Adrenal gland (tissue), 12 donors: ENCODE results near the gene LSM10. TPM values are rescaled to one million over a fixed set of nuclear protein-coding genes. Genes with fewer than 3 reads are reported as not detected.

ENCODE experiments used
- DNase-seq, 7 donors: peaks; one replicate each; pipeline ENCODE4 v3.0.0-alpha.2; 2019 to 2020
- H3K27ac ChIP-seq, 5 donors: fragments of 200-600 bp; sonication (generic) in 4 of 5; 1 replicate in 3 of 5; 2 replicates in 2 of 5; pipeline versions ENCODE4 v1.5.1 to v1.8.0; 2016 to 2020; ENCODE audit warnings: mild to moderate bottlenecking in 1 of 5
- H3K27me3 ChIP-seq: fragments of 200-600 bp; 2 replicates; pipeline ENCODE4 v1.8.0; 2021
- H3K36me3 ChIP-seq, 2 donors: fragments of 200-600 bp; replicated peaks in 1 of 2; 1 replicate in 1 of 2; 2 replicates in 1 of 2; pipeline versions ENCODE4 v1.5.1 to v1.8.0; 2018 to 2022
- H3K4me1 ChIP-seq, 2 donors: fragments of 200-600 bp; replicated peaks in 1 of 2; 1 replicate in 1 of 2; 2 replicates in 1 of 2; pipeline versions ENCODE4 v1.5.1 to v1.8.0; 2018 to 2021
- H3K4me3 ChIP-seq, 4 donors: fragments of 200-600 bp; sonication (generic) in 3 of 4; one replicate each; pipeline ENCODE4 v1.5.1; 2016 to 2018
- H3K9me3 ChIP-seq, 3 donors: fragments of 200-600 bp; sonication (generic) in 1 of 3; replicated peaks in 1 of 3; 1 replicate in 2 of 3; 2 replicates in 1 of 3; pipeline versions ENCODE4 v1.5.1 to v1.8.0; 2016 to 2021
- CTCF ChIP-seq, 6 experiments: fragments of 450-650 bp in 4 of 6; fragments of 200-600 bp in 2 of 6; sonication (generic) in 1 of 6; IDR thresholded peaks; 1 replicate in 5 of 6; 2 replicates in 1 of 6; pipeline versions ENCODE4 v1.5.1 to v1.8.0; 2016 to 2021; ENCODE audit warnings: antibody characterized with exemption in 6 of 6, mild to moderate bottlenecking in 2 of 6, moderate library complexity in 1 of 6
- POLR2A ChIP-seq, 2 donors: fragments of 450-650 bp; IDR thresholded peaks; one replicate each; pipeline ENCODE4 v1.6.1; 2017; ENCODE audit warnings: antibody characterized with exemption in 2 of 2, mild to moderate bottlenecking in 2 of 2, moderate library complexity in 1 of 2
- WGBS, 4 donors: extraction: QIAGEN DNeasy Blood & Tissue Kit in 2 of 4; methylation state at CpG; one replicate each; pipeline versions ENCODE4 v1.1.5 to v1.1.7; 2013 to 2017; 5-methylcytosine and 5-hydroxymethylcytosine counted together
- intact Hi-C, 2 donors: fragments of 100-400 bp; cut with DNase I; formaldehyde crosslinking; loops; one replicate each; pipeline versions ENCODE4 v1.14.1 to v1.15.0; 2022 to 2023
- polyA plus RNA-seq, 3 donors: library from polyadenylated mRNA; stranded (reverse); fragments of 200-250 nt in 2 of 3; fragments of 350-450 nt in 1 of 3; fragmentation: Illumina TruSeq in 1 of 3; extraction: RNeasy Lipid Tissue Mini Kit (QIAGEN cat#74804) in 1 of 3; gene quantifications; one replicate each; pipeline ENCODE4 v1.2.3, GENCODE V29; 2013 to 2014
- total RNA-seq, 9 donors: library from RNA; depleted of rRNA in 4 of 9; stranded (reverse); fragments of >200 nt in 4 of 9; fragments of 120-200 nt in 1 of 9; fragmentation: NEBNext Ultra II Directional in 1 of 9; extraction: Animal tissue kit (Norgen Biotek cat#: 25700) in 1 of 9; gene quantifications; one replicate each; pipeline versions ENCODE4 v1.1.0 to v1.2.4, GENCODE V29; 2013 to 2023
- donor health status: healthy with polysubstance abuse.
- donor health status: Bipolar disorder and iron deficiency.
- donor health status: DM: yes; HTN: yes; CAD: no.
- donor health status: DM: no; HTN: no; CAD: no.
- donor health status: DM: no; HTN: no; CAD: no.
- donor health status: DM: yes; HTN: yes; CAD: no.

LSM10 gene
- total and polyA plus RNA-seq, 12 donors = 13.2 to 48.7 (median 34.9) TPM

- TF ChIP-seq CTCF (IDR thresholded peaks at IDR 0.05) (no peak), POLR2A (IDR thresholded peaks at IDR 0.05) (no peak)
- Histone ChIP-seq H3K36me3 (peaks cover 0 to 11% of the 10 kb centered on the region in 2 donors), H3K4me1 (peaks cover 5 to 8% of the 10 kb centered on the region in 2 donors), H3K4me3 (no peak overlapping the region), H3K27ac (no peak overlapping the region), H3K27me3 (no peaks in the 10 kb centered on the region), H3K9me3 (no peaks in the 10 kb centered on the region)
- WGBS, 4 donors = 56 to 87% (median 77%) methylated on average over 3 of the region's 3 CpGs
- intact Hi-C loops = no loop called here
- DNase-seq = no peak
These were observed 42.3 kb upstream of the LSM10 start for GRCh38 chr1:36440044-36440443.

GRCh38 chr1:36438715-36439114, 41.0 kb upstream of the LSM10 start:
- TF ChIP-seq POLR2A (IDR thresholded peaks at IDR 0.05) (no peak), CTCF (IDR thresholded peaks at IDR 0.05) (no peak)
- Histone ChIP-seq H3K9me3 (no peaks in the 10 kb centered on the region), H3K4me3 (no peak overlapping the region), H3K4me1 (peaks cover 5 to 8% of the 10 kb centered on the region in 2 donors), H3K27ac (no peak overlapping the region), H3K36me3 (peaks cover 0 to 11% of the 10 kb centered on the region in 2 donors), H3K27me3 (no peaks in the 10 kb centered on the region)
- DNase-seq = no peak
- intact Hi-C loops = no loop called here
- WGBS, 4 donors = 86 to 97% (median 95%) methylated on average over 4 of the region's 4 CpGs

- Histone ChIP-seq H3K27ac (no peak overlapping the region), H3K36me3 (peaks cover 0 to 15% of the 10 kb centered on the region in 2 donors), H3K4me3 (no peak overlapping the region), H3K4me1 (peaks cover 0 to 5% of the 10 kb centered on the region in 2 donors), H3K27me3 (no peaks in the 10 kb centered on the region), H3K9me3 (no peaks in the 10 kb centered on the region)
- TF ChIP-seq CTCF (IDR thresholded peaks at IDR 0.05) (no peak), POLR2A (IDR thresholded peaks at IDR 0.05) (no peak)
- DNase-seq = no peak
- intact Hi-C loops = no loop called here
- WGBS, 4 donors = 40 to 53% (median 48%) methylated on average over 1 of the region's 1 CpG
These were observed 39.1 kb upstream of the LSM10 start for GRCh38 chr1:36436821-36437220.

- TF ChIP-seq CTCF (IDR thresholded peaks at IDR 0.05) = no peak
- TF ChIP-seq POLR2A (IDR thresholded peaks at IDR 0.05) = no peak
These were observed 35.4 kb upstream of the LSM10 start for GRCh38 chr1:36433102-36433501.

More at GRCh38 chr1:36433102-36433501, 35.4 kb upstream of the LSM10 start:
- Histone ChIP-seq H3K4me1 (no peaks in the 10 kb centered on the region), H3K27me3 (no peaks in the 10 kb centered on the region), H3K4me3 (no peak overlapping the region), H3K27ac (no peak overlapping the region), H3K9me3 (no peaks in the 10 kb centered on the region), H3K36me3 (peaks cover 0 to 22% of the 10 kb centered on the region in 2 donors)
- intact Hi-C loops = no loop called here
- 58 to 83% (median 64%) methylated on average over 1 of the region's 1 CpG for WGBS, 4 donors
- no peak for DNase-seq
